NCI-H1694 treated with DMSO at 0.1 percent for 48 hours (cell line): Measurements from ENCODE around the gene IL32.

Experiments used
- DNase-seq: peaks from one replicate; lab custom pipeline; 2025; lab: John Stamatoyannopoulos, UW

The IL32 gene

DNA sequence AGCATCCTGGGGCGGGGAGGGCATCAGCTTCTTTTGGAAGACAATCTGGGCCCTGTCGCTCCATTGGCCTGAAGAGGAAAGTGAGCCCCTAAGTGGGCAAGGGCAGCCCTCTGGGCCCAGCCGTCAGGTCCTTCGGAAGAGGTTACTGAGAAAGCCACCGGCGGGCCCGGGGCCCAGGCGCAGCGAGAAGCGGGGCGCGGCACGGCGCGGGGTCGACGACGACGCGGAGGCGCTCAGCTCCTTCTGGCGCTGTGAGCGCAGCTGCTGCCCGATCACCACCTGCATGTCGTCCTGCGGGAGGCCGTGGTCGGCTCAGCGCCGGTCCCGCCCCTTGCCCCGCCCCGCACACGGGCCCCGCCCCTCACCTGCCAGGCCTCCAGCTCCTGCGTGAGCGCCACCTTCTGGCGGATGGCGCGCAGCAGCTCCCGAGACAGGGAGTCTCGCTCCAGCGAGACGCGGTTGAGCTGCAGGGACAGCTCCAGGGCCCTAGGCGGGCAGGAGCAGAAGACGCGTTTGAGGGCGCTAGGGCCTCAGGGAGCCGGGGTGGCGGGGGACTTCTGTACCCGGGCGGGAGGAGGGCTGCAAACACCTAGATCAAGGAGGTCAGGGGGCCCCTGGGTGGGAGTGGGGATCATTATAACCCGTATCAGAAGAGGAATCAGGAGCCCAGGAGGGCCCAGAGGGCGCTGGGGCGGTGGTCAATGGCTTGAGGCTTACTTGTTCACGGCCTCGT lies 37.3 kb upstream of the IL32 start:
- DNase-seq, result peak; percentile 43

DNA sequence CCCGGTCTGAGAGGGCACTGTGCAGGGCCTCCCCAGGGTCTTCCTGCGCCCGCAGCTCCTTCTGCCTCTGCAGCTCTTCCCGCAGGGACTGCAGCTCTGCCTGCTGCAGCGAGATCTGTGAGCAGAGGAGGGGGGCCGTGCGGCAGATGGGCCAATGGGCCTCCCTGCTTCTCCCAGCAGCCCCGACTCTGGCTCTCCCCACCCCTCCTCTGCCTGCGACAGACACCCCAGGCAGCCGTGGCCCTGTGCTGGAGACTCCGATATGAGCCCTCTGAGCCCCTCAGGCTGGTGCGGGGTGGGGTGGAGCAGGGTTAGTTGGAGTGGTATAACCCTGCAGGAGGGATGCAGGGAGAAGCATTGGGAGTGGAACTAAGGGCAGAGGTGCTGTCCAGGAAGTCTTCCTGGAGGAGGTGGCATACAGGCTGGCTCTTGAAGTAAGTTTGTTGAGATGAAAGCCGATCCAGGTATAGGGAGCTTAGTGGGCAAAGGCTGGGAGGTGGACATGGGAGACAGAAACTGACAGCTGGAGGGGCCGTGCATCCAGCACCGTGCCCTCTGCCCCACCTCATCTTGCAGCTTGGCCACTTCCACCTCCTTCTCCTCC lies 36.6 kb upstream of the IL32 start:
- DNase-seq, result no peak

DNA sequence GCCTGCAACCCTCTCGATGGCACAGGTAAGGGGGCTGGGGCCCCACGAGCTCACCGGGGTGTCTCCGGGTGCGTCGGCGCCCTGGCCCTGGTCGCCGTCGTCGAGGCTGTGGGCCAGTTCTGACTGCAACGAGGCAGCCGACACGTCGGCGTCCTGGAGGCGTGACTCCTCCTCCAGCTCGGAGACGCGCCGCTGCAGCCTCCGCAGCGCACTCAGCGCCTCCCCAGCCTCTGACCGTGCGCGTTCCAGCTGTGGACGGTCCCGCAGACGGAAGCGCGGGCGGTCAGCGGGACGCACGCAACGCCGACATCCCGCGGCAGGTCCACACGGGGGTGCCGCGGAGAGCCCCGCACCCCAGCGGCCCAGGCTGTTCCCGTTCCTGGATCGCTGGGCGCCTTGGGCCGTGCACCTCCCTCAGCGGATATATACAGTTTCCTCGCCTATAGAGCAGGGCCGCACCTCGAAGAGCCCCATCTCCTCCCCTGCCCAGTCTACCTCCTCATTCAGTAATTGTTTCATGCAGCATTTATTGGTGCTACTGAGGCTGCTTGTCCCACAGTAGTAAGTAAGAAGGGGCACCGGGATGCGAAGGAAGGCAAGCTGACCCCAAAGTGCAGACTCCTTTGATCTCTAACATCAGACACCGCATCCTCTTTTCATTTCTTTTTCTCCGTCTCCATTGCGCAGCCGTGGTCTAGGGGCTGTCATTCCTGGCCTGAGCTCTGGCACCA lies 35.8 kb upstream of the IL32 start:
- no peak for DNase-seq

DNA sequence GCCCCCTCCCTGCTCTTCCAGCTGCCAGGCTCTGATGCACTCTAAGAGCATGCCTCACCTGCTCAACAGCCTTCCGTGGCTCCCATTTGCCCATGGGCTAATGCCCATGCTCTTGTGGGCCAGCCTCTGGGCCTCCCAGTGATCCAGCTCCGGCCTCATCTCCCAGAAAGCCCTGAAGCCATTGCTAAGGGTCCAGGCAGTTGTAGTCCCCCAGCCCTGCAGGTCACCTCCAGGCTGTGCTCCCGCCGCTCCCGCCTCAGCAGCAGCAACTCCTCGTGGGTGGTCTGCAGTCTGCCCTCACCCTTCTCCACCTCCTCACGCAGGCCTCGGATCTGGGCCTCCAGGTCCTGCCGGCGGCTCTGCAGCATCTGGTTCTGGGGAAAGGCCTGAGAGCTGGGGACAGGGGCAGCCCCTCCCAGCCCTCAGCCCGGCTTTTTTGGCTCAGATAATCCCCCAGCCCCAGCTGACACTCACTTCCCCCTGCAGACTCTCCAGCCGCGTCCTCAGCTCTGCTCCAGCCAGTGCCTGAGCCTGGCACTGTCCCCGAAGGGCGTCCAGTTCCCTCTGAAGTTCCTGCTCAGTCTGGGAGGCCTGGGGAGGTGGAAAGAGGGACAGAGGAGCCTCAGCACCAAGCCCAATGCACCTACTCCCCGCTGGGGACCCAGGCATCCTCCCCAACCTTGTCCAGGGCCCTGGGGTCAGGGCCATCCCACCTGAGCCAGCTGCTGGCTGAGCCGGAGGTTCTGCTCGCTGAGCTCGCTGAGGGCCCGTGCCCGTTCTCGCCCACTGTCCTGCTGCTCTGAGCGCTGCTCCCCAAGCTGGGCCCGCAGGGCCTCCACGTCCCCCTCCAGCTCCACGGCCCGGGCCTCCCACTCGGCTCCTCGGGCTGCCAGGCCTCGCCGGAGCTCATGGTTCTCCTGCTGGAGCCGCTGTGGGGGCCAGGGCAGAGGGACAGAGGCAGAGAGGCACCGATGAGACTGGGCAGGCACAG lies 34.9 kb upstream of the IL32 start:
- no peak for DNase-seq

DNA sequence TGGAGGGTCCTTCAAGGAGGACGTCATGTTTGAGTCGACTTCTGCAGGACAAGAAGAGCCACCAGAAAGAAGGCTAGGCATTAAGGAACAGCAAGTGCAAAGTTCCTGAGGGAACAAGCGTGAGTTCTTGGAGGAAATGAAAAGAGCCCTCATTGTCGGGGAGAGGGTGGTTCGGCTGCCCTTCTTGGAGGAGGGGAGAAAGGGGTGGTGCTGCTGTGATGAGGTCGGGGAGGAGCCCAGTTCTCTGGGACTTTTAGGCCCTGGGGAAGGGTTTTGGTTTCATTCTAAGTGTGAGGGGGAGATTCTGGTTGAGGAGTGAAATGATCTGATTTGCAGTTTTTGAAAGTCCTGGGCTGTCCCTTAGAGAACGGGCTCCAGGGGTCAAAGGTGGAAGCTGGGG lies 32.8 kb upstream of the IL32 start:
- DNase-seq, result no peak

DNA sequence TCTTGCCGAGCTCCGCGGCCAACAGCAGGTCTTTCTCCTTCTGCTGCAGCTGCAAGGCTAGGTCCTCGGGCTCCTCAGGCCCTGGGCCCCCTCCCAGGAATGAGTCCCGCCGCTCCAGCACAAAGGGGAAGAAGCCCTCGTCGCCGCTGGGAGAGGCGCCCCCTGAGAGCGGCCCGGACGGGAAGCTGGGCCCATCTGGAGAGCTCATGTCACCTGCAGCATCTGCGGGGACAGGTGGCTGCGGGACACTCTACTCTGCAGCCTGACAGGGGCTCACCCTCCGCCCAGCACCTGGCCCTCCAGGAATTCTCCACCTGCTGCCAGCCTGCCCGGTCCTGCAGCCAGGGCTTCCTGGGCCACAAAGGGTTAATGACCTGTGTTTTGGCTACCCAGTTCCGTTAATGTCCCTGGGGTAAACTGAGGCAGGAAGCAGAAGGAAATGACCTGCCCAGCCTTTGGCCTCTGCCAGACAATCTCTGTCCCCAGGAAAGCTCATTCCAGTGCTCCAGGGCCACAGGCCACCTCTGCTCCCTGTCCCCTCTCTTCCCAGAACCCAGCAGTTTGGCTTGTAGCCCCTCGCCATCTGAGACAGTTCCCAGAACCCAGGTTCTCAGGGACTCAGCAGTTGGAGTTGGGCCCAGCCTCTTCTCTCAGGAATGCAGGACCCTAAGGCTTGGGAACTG lies 30.0 kb upstream of the IL32 start:
- no peak for DNase-seq

DNA sequence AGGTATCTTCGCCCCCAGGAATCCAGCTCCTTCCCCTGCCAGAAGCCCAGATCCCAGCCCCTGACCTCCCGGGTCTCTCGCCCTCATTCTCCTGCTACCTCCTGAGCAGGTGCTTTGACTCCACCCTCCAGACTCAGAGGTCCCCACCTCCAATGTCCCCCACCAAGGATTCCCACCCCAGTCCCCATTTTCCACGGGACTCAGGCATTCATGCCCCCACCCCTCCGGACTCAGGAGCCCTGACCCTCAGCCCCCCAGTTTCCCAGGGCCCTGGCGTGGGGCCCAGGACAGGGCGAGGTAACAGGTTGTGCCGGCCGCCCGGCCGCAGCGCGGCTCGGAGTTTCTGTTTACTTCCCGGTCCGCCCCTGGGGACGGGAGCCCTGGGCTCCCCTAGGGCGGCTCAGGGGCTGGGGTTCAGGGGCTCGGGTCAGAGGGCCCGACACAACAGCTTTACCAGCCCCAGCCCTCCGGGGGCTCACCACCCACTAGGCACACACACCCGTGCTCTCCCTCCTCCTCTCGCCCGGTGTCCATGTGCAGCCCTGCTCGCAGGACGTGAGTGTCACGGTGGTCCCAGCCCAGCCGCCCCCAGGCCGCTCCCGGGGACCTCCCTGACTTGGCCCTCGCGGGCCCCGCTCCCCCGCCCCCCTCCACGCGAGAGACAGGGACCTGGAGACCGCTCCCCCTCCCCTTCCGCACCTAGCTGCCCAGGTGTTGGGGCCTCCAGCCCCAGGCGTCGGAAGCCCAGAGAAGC lies 29.3 kb upstream of the IL32 start:
- no peak for DNase-seq

DNA sequence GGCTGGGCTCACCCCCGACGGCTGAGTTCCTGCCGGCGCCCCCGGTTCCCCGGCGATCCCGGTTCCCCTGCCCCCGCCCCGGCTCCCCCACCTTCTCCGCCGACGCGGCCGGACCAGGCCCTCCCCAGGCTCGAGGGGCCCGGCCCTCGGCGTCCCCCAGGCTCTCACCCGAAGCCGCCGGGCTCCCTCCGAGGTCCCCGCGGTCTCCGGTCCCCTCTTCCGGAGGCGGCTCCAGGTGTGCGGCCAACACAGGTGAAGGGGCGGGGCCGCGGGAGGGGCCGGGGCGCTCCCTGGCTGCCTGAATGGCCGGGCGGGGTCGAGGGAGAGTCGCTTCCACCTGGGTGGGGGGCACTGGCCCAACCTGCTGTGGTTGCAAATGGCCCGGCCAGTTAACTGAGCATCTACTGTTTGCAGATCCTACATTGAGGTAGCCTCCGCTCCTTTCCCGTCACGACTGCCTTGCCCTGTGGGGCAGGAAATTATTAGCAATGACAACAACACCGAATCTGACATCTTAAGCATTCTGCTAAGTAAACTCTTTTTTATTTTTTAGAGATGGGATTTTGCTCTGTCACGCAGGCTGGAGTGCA lies 28.6 kb upstream of the IL32 start, which contains the start of gene BICDL2:
Gene BICDL2 (minus strand): TSS at position 219 of the 590 bp plus-strand sequence. CDS start 1,448 bp downstream, outside the sequence.
- DNase-seq, result no peak

DNA sequence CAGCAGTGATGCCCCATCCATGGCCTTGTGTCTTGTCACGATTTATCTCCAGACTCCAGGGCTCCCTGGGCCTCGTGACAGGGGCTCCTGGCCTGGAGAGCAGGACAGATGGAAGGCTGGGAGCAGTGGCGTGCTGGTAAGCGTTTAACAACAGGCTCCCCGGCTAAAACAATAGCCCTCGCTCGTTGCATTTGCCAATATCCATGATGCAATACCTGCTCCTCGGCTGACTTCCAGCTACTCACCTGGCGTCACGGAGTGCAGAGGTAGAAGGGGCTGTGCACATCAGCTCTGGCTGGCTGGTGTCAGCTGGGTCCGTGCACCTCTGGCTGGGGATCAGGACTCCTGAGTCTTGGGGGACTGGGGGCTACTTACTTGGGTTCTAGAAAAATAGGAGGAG lies 27.2 kb upstream of the IL32 start:
- DNase-seq, result no peak

DNA sequence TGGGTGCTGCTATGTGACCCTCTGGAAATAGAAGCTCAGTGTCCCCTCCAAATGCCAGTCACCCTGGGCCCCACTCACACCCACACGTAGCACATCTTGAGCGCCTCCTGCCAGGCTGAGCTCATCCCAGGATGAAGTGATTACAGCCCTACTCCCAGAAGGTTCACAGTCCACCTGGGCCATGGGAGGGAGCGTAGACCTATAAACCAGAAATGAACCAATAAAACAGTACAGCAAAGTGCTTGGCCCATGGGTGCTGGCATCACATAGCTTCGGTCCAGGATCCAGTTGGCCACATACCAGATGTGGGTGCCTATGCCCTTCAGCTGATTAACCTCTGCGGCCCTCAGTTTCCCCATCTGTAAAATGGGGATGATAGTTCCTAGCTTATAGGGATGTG lies 26.5 kb upstream of the IL32 start:
- no peak for DNase-seq

DNA sequence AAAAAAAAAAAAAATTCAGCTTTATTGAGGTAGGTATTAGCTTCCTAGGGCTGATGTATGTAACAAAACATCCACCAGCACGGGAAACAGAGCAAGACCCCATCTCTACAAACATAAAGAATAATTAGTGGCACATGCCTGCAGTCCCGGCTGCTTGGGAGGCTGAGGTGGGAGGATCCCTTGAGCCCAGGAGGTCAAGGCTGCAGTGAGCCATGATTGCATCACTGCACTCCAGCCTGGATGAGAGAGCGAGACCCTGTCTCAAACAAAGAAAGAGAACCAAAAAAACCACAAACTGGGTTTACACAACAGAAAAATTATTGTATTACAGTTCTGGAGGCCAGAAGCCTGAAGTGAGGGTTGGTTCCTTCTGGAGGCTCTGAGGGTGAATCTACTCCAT lies 23.1 kb upstream of the IL32 start:
- no peak for DNase-seq

DNA sequence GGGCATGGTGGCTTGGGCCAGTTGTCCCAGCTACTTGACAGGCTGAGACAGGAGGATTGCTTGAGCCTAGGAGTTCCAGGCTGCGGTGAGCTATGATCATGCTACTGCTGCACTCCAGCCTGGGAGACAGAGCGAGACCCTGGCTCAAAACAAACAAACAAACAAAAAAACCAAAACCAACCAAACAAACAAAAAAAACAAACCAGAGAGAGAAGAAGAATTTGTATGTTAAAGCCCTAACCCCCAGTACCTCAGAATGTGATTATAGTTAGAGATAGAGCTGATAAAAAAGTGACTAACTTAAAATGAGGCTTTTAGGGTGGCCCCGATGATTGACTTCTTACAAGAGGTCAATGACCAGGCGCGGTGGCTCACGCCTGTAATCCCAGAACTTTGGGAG lies 20.7 kb upstream of the IL32 start:
- DNase-seq, result no peak

DNA sequence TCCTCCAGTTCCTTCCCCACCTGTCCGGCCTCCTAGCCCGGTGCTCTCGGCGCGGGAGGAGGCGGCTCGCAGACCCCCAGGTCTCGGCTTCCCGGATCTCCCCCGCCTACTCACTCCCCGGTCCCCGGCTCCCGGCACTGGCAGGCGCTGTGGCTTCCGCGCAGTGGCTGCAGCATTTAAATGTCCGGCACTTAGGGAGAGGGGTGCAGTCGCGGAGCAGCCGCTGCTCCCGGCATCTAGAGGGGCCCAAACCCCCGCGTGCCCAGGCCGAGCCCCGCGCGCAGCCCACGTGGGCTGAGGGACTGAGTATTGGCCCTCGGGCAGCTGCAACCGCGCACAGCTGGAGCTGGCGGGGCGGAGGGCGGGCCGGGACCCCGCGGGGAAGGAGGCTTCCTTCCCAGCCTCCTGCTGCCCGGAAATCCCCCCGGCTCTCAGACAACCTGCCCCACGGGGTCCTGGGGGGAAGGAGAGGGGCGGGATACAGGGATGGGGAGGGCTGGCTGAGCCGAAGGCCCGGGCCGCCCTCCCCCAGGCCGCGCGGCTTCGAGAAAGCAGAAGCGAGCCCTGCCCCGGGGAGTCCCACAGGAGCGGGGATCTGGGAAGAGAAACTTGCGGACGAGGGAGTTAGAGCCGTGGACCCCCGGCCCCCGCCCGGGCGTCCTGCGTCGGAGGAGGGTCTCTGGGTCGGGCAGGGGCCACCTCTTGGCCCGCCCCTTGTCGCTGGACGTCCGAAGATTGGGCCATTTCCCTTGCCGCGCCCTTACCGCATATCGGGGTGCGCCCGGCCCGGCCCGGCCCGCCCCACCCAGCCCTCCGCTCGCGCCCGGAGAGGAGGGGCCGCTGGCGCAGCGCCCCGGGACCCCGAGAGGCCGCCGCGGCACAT lies 19.4 kb upstream of the IL32 start, which contains the start of gene MMP25:
Gene MMP25 (plus strand): TSS at position 804 of the 883 bp plus-strand sequence. CDS start 357 bp downstream, outside the sequence.
- no peak for DNase-seq

DNA sequence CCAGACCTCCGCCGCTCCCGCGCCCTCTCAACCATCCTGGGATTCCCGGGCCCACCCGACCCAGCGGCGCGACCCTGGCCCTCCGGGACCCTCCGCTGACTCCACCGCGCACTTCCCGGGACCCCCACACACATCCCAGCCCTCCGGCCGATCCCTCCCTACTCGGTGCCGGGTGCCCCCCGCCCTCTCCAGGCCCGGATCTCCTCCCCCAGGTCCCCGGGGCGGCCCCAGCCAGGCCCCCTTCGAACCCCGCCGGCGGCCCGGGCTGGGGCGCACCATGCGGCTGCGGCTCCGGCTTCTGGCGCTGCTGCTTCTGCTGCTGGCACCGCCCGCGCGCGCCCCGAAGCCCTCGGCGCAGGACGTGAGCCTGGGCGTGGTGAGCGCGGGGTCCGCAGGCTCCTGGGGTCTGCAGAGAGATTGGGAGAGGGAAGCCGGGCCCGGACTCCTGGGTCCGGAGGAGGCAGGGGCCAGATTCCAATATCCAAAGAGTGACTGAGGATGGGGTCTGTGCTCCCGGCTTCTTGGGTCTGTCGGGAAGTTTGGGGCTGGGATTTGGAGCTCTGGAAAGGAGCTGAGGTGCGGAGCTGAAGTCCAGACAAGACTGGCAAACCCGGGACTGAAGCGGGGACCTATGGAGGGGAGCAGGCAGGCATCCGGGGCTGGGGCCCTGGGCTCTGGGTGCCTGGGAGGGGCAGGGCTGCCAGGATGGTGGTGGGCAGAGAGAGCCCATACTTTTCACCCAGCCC lies 18.6 kb upstream of the IL32 start:
- DNase-seq, result no peak

DNA sequence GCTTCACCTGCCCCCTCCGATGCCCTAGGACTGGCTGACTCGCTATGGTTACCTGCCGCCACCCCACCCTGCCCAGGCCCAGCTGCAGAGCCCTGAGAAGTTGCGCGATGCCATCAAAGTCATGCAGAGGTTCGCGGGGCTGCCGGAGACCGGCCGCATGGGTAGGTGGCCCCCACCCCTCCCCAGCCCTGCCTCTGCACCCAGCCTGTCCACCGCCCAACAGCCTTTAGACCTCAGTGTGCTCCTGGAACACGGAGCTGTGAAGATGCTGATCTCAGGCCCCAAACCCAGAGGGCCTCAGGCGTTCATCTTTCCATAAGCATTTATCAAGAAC lies 18.1 kb upstream of the IL32 start:
- no peak for DNase-seq

DNA sequence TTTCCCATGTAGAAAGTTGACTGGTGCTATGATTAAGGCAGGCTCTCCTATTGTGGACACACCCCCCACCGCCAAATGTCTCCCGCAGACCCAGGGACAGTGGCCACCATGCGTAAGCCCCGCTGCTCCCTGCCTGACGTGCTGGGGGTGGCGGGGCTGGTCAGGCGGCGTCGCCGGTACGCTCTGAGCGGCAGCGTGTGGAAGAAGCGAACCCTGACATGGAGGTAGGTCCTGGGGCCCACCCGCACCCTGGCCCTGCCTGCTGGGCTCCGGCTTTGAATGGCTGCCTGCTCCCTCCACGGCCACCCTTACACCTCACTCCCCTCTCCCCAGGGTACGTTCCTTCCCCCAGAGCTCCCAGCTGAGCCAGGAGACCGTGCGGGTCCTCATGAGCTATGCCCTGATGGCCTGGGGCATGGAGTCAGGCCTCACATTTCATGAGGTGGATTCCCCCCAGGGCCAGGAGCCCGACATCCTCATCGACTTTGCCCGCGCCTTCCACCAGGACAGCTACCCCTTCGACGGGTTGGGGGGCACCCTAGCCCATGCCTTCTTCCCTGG lies 15.4 kb upstream of the IL32 start:
- DNase-seq, result no peak

DNA sequence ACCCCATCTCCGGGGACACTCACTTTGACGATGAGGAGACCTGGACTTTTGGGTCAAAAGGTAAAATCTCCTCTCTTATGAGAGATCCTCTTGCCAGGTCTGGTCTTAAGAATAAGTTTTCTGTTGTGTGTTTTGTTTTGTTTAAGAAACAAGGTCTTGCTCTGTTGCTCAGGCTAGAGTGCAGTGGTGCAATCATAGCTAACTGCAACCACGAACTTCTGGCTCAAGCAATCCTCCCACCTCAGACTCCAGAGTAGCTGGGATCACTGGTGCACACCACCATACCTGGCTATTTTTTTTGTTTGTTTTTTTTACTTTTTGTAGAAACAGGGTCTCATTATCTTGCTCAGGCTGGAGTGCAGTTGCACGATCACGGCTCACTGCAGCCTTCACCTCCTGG lies 15.0 kb upstream of the IL32 start:
- no peak for DNase-seq

DNA sequence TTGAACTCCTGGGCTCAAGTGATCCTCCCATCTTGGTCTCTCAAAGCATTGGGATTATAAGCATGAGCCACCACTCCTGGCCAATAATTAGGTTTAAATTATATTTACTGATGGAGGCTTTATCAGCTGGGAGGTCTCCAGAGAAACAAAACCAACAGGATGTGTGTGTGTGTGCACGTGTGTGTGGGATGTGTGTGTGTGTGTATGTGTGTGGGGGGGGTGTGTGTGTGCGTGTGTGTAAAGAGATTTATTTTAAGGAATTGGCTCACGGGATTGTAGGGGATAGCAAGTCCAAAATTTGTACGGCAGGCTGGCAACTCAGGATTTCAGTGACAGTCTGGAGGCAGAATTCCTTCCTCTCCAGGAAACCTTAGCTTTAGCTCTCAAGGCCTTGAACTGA lies 14.4 kb upstream of the IL32 start:
- no peak for DNase-seq
